ENCODE results near the gene ATP8B1. TPM values are rescaled to one million over a fixed set of nuclear protein-coding genes. Genes with fewer than 3 reads are reported as not detected.

The ATP8B1 gene
- total and polyA plus RNA-seq, 2 of the 8 experiments (the other 6 are each of a cell fraction or from before 2014, with no cell fraction given) = 1.1 to 4.6 TPM

- no peak overlapping the region for H4K91ac ChIP-seq (replicated peaks; ENCODE audit: insufficient read length, low read length)
- H3K9ac ChIP-seq (replicated peaks in 1 of 4; ENCODE audit: extremely low read depth in 1 of 4, low read depth in 3 of 4, low read length in 3 of 4) = no peak overlapping the region
- H3K36me3 ChIP-seq (ENCODE audit: control insufficient read depth in 2 of 4, insufficient read depth in 4 of 4, low read length in 3 of 4) = no peaks in the 10 kb centered on the region
- no peaks in the 10 kb centered on the region for H3K23me2 ChIP-seq (ENCODE audit: low read depth, low read length)
- no peaks in the 10 kb centered on the region for H3K4me1 ChIP-seq (replicated peaks in 1 of 4; ENCODE audit: control insufficient read depth in 3 of 4, insufficient read depth in 4 of 4, low read length in 3 of 4)
- H3K9me3 ChIP-seq (ENCODE audit: insufficient read depth in 2 of 2, low read depth in 1 of 2, low read length in 1 of 2) = no peaks in the 10 kb centered on the region
- H3K4ac ChIP-seq (replicated peaks; ENCODE audit: insufficient read length, low read depth, low read length) = no peak overlapping the region
- H2AK5ac ChIP-seq (ENCODE audit: low read depth, low read length) = no peak overlapping the region
- no peak overlapping the region for H4K5ac ChIP-seq (ENCODE audit: insufficient read length, low read depth, low read length)
- no peak overlapping the region for H3K4me2 ChIP-seq (ENCODE audit: insufficient read depth in 1 of 2, low read depth in 2 of 2, low read length in 2 of 2)
- no peak overlapping the region for H4K8ac ChIP-seq (ENCODE audit: extremely low read depth, insufficient read depth, low read length)
- no peaks in the 10 kb centered on the region for H3K79me2 ChIP-seq (ENCODE audit: control insufficient read depth in 1 of 2, insufficient read depth in 2 of 2, low read length in 2 of 2)
- no peak overlapping the region for H3K56ac ChIP-seq (replicated peaks; ENCODE audit: insufficient read length, low read depth, low read length)
- DNase-seq (ENCODE audit: low read depth in 1 of 2, low spot score in 2 of 2) = no peak
- H3K27me3 ChIP-seq (replicated peaks in 1 of 4; ENCODE audit: control insufficient read depth in 3 of 4, extremely low read depth in 1 of 4, insufficient read depth in 3 of 4, low read length in 3 of 4) = no peaks in the 10 kb centered on the region
- no peak overlapping the region for H2BK5ac ChIP-seq (ENCODE audit: low read depth, low read length)
- no peak overlapping the region for H3K23ac ChIP-seq (ENCODE audit: insufficient read length)
- FAIRE-seq = no peak
- H2BK12ac ChIP-seq (ENCODE audit: low read depth, low read length) = no peak overlapping the region
- no peak overlapping the region for H3K4me3 ChIP-seq (ENCODE audit: extremely low read depth in 1 of 4, insufficient read depth in 2 of 4, low read depth in 3 of 4, low read length in 4 of 4)
- no peak overlapping the region for H3K14ac ChIP-seq (ENCODE audit: insufficient read length)
- H4K20me1 ChIP-seq (replicated peaks in 1 of 2; ENCODE audit: control insufficient read depth in 1 of 2, insufficient read depth in 2 of 2, low read length in 2 of 2) = no peaks in the 10 kb centered on the region
- H3K18ac ChIP-seq (ENCODE audit: extremely low read depth, low read length) = no peak overlapping the region
- CTCF ChIA-PET (ENCODE audit: partially characterized antibody) = interaction anchor here (0.7 to 1.1 kb wide), 2 partner anchors 10 to 43 kb away, joined by 3 read pairs; no protein-coding TSS in a partner anchor
- TF ChIP-seq CBX5 (IDR thresholded peaks at IDR 0.05; ENCODE audit: low read depth, low read length) = no peak
- no peak for TF ChIP-seq RXRA (IDR thresholded peaks at IDR 0.05; ENCODE audit: insufficient read depth, low read depth, low read length)
- H2BK15ac ChIP-seq (ENCODE audit: low read length) = no peak overlapping the region
- WGBS, 2 experiments (ENCODE audit: extremely low coverage in 1 of 2, insufficient coverage in 1 of 2, insufficient read length in 1 of 2, insufficient replicate concordance in 2 of 2, low coverage in 1 of 2, low lambda C conversion rate in 2 of 2, missing lambda C conversion rate in 1 of 2) = 83% methylated on average over 10 of the region's 10 CpGs; no CpG with 5 or more reads in 1 of the 2 experiments
- POLR2A ChIA-PET (ENCODE audit: partially characterized antibody) = interaction anchor here (1.4 kb wide), 1 partner anchor 14 kb away, joined by 3 read pairs; the partner anchor contains the start of gene ATP8B1
- H2BK120ac ChIP-seq (replicated peaks; ENCODE audit: low read depth, low read length) = no peak overlapping the region
- no peaks in the 10 kb centered on the region for H3K79me1 ChIP-seq (ENCODE audit: low read depth, low read length)
- H2BK20ac ChIP-seq (ENCODE audit: low read length) = no peak overlapping the region
- peak overlapping the region; percentile 88 for H2AFZ ChIP-seq (ENCODE audit: low read length)
- no peak overlapping the region for H3K27ac ChIP-seq (ENCODE audit: low read depth, low read length)
These were observed 13.3 kb upstream of the ATP8B1 start for GRCh38 chr18:57816208-57816954.

All from H1 (cell line).